Measurements from ENCODE around the gene KCNAB3. TPM values are rescaled to one million over a fixed set of nuclear protein-coding genes. Genes with fewer than 3 reads are reported as not detected.

The KCNAB3 gene
- total and polyA plus RNA-seq, 11 donors, result 0.19 to 1.7 (median 0.38) TPM; not detected in 2

DNA sequence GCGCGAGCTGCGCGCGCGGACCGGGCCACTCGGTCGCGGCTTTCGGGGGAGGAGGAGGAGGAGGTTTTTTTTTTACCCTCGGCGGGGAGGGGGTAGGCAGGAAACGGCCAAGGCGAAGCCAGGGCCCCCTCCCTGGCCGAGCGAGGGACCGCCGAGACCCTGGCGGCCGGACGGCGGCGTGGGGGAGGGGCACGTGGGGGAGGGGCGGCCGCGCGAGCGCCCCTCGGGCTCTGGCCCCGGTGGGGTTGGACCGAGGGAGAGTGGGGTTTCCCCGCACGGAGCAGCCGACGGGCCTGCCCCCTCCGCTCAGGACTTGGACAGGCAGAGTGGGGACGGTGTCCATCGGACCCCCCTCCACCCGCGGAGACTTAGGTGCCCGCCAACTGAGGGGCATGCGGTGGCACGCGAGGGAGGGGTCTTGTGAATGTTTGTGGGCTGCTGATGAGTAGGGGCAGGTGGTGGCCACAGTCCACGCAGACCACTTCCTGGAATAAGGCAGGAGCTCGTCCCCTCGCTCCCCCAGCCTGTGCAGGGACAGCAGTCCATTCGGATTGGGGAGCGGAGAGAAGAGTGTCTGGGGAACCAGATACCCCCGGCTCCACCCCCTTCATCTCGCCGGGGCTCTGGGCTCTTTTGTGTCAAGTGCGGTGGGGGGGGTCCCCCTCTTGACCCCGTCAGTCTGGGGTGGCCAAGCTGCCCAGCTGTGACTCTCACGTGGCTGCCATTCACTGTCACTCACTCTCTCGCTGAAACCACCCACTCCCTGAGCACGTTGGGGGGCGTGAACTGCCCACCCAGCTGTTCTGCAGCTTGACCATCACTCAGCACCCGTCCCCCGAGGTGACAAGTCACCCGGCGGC, 44.1 kb downstream of the KCNAB3 start:
- Histone ChIP-seq H3K4me3 (peak overlapping the region; percentile 57 to 86 (median 76)), H3K27me3 (no peaks in the 10 kb centered on the region), H3K36me3 (peaks cover 0 to 22% (median 3%) of the 10 kb centered on the region in 9 donors), H3K4me1 (peaks cover 17 to 82% (median 46%) of the 10 kb centered on the region in 12 donors), H3K27ac (peak overlapping the region; percentile 57 to 98 (median 91)), H3K9me3 (no peaks in the 10 kb centered on the region)
- ATAC-seq, result no peak
- 0 to 2% (median 0%) methylated on average over 28 to 64 of the region's 64 CpGs for WGBS, 4 donors
- peak; percentile 41 to 71 (median 52) for DNase-seq
- intact Hi-C loops (cut with DNase I), result loop anchor here in 2 of 10 donors (2.0 to 5.0 kb wide), 3 partner anchors 29 to 51 kb away; partner anchors contain the start of genes CNTROB (in 1 of the 2), KDM6B (in 1 of the 2), NAA38 (in 1 of the 2) and TRAPPC1 (in 1 of the 2)
- no peak for TF ChIP-seq POLR2A (IDR thresholded peaks at IDR 0.05)
- TF ChIP-seq, protein P1, sequence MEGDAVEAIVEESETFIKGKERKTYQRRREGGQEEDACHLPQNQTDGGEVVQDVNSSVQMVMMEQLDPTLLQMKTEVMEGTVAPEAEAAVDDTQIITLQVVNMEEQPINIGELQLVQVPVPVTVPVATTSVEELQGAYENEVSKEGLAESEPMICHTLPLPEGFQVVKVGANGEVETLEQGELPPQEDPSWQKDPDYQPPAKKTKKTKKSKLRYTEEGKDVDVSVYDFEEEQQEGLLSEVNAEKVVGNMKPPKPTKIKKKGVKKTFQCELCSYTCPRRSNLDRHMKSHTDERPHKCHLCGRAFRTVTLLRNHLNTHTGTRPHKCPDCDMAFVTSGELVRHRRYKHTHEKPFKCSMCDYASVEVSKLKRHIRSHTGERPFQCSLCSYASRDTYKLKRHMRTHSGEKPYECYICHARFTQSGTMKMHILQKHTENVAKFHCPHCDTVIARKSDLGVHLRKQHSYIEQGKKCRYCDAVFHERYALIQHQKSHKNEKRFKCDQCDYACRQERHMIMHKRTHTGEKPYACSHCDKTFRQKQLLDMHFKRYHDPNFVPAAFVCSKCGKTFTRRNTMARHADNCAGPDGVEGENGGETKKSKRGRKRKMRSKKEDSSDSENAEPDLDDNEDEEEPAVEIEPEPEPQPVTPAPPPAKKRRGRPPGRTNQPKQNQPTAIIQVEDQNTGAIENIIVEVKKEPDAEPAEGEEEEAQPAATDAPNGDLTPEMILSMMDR (IDR thresholded peaks at IDR 0.05), result no peak

DNA sequence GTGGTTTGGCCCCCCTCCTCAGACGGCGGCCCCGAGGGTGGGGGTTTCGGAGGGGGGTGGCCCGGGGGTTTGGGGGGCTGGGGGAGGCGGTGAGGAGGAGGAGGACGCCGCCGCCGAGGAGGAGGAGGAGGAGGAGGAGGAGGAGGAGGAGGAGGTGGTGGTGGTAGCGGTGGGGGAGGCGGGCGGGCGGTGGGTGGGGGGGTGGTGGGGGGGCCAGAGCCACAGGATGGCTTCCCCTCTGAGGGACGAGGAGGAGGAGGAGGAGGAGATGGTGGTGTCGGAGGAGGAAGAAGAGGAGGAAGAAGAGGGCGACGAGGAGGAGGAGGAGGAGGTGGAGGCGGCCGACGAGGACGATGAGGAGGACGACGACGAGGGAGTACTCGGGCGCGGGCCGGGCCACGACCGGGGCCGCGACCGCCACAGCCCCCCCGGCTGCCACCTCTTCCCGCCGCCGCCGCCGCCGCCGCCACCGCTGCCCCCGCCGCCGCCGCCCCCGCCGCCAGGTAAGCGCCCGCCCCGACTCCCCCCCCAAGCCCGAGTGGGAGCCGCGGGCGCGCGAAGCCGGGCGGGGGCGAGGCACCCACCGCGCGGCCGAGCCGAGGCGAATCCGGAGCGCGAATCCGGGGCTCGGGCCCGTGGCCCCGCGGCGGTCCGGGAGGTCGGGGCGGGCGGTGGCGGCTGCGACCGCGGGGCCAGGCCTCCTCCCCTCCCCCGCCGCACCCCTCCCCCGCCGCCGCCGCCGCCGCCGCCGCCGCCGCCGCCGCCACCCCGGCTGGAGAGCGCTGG, 44.9 kb downstream of the KCNAB3 start:
- no peak for TF ChIP-seq POLR2A (IDR thresholded peaks at IDR 0.05)
- TF ChIP-seq, protein P1 (IDR thresholded peaks at IDR 0.05), result no peak
- Histone ChIP-seq H3K4me1 (peaks cover 16 to 83% (median 40%) of the 10 kb centered on the region in 12 donors), H3K27ac (peak overlapping the region; percentile 57 to 98 (median 91)), H3K27me3 (no peaks in the 10 kb centered on the region), H3K4me3 (peak overlapping the region; percentile 57 to 86 (median 76)), H3K9me3 (no peaks in the 10 kb centered on the region), H3K36me3 (peaks cover 0 to 25% (median 5%) of the 10 kb centered on the region in 9 donors)
- intact Hi-C loops (cut with DNase I), result loop anchor here in 1 of 10 donors (5.0 kb wide), 1 partner anchor 48 kb away; the partner anchor contains the start of genes CNTROB and TRAPPC1
- ATAC-seq (no peak), DNase-seq (peak in 3 of 5 donors; percentile 16 to 67 (median 26))
- 1 to 3% (median 1%) methylated on average over 52 to 86 of the region's 100 CpGs for WGBS, 4 donors

DNA sequence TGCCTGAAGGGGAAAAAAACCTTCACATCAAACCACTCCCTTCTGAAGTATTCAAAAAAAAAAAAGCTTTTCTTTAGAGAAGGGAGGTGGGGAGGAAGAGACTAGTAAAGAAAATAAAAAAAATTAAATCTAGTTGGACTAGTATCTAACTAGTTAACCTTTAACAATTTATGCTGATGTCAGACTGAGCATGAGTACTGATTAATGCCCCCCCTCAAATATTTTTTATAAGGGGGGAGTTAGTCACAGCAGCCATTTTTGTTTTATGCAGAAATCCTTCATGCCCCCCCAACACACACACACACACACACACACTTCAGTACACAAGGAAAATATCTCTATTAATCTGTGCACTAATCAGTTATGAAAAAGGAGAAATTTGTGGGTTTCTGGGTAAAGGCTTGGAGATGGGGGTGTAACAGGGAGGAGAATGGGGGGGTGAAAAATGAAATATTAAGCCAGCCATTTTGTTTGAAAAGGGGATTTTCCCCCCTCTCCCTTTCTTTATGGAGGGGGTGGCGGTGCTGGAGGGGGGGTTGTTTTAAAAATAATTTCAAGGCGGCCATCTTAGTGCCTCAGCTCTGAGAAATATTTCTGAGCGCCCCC, 45.8 kb downstream of the KCNAB3 start:
- H3K36me3 ChIP-seq, result peaks cover 0 to 31% (median 5%) of the 10 kb centered on the region in 9 donors
- no peaks in the 10 kb centered on the region for H3K27me3 ChIP-seq
- DNase-seq (no peak), ATAC-seq (no peak)
- 29 to 56% (median 39%) methylated on average over 3 of the region's 3 CpGs for WGBS, 4 donors
- H3K4me3 ChIP-seq, result peak overlapping the region in 9 of 12 donors; percentile 23 to 86 (median 78)
- TF ChIP-seq, protein P1 (IDR thresholded peaks at IDR 0.05), result no peak
- no peak for TF ChIP-seq POLR2A (IDR thresholded peaks at IDR 0.05)
- peaks cover 10 to 78% (median 31%) of the 10 kb centered on the region in 12 donors for H3K4me1 ChIP-seq
- intact Hi-C loops (cut with DNase I), result no loop called here
- H3K27ac ChIP-seq, result peak overlapping the region in 6 of 12 donors; percentile 6 to 98 (median 39)
- no peaks in the 10 kb centered on the region for H3K9me3 ChIP-seq
